Tibial nerve (tissue), 4 donors: Measurements from ENCODE around the gene TICAM2. TPM values are rescaled to one million over a fixed set of nuclear protein-coding genes. Genes with fewer than 3 reads are reported as not detected.

Experiments used
- DNase-seq, 2 donors: peaks; one replicate each; pipeline ENCODE4 v3.0.0-alpha.2; 2019; ENCODE audit warnings: low spot score in 2 of 2
- H3K27ac ChIP-seq, 4 donors: fragments of 200-600 bp; sonication (generic) in 3 of 4; one replicate each; pipeline ENCODE4 v1.5.1; 2017 to 2019; ENCODE audit warnings: mild to moderate bottlenecking in 1 of 4
- H3K27me3 ChIP-seq, 2 donors: fragments of 200-600 bp; sonication (generic) in 1 of 2; one replicate each; pipeline versions ENCODE4 v1.5.1 to v1.6.0; 2017 to 2019
- H3K36me3 ChIP-seq, 3 donors: fragments of 200-600 bp; sonication (generic); one replicate each; pipeline ENCODE4 v1.5.1; 2018 to 2019
- H3K4me1 ChIP-seq, 4 donors: fragments of 200-600 bp; sonication (generic) in 3 of 4; one replicate each; pipeline ENCODE4 v1.5.1; 2017 to 2019
- H3K4me3 ChIP-seq, 4 donors: fragments of 200-600 bp; sonication (generic) in 3 of 4; one replicate each; pipeline ENCODE4 v1.5.1; 2017 to 2019; ENCODE audit warnings: mild to moderate bottlenecking in 1 of 4, moderate library complexity in 1 of 4
- H3K9me3 ChIP-seq, 4 donors: fragments of 200-600 bp; sonication (generic) in 3 of 4; one replicate each; pipeline ENCODE4 v1.5.1; 2017 to 2019
- CTCF ChIP-seq, 5 experiments: fragments of 200-600 bp in 3 of 5; fragments of 450-650 bp in 2 of 5; sonication (generic) in 3 of 5; IDR thresholded peaks; one replicate each; pipeline ENCODE4 v1.5.1; 2016 to 2019; ENCODE audit warnings: antibody characterized with exemption in 5 of 5, mild to moderate bottlenecking in 3 of 5, moderate library complexity in 2 of 5
- EP300 ChIP-seq, 2 donors: sonication (generic); formaldehyde crosslinking; IDR thresholded peaks; one replicate each; pipeline ENCODE4 v1.6.1; 2017; ENCODE audit warnings: antibody characterized with exemption in 2 of 2, mild to moderate bottlenecking in 1 of 2
- POLR2A ChIP-seq, 2 donors: fragments of 450-650 bp; IDR thresholded peaks; one replicate each; pipeline ENCODE4 v1.6.1; 2017; ENCODE audit warnings: antibody characterized with exemption in 2 of 2, mild to moderate bottlenecking in 2 of 2, moderate library complexity in 2 of 2
- WGBS, 2 donors: methylation state at CpG; one replicate each; pipeline ENCODE4 v1.1.5; 2018; 5-methylcytosine and 5-hydroxymethylcytosine counted together
- total RNA-seq, 4 donors: library from RNA; depleted of rRNA; stranded (reverse); fragments of >200 nt; gene quantifications; one replicate each; pipeline ENCODE4 v1.1.0, GENCODE V29; 2016

TICAM2 gene
- total RNA-seq, 4 donors from 2014 or later, result 1.0 to 2.8 (median 1.8) TPM

GRCh38 chr5:115641948-115642347 lies 39.7 kb upstream of the TICAM2 start:
- Histone ChIP-seq H3K36me3 (no peaks in the 10 kb centered on the region), H3K4me1 (peaks cover 0 to 8% (median 0%) of the 10 kb centered on the region in 4 donors), H3K9me3 (no peaks in the 10 kb centered on the region), H3K27ac (no peak overlapping the region), H3K4me3 (no peak overlapping the region), H3K27me3 (no peaks in the 10 kb centered on the region)
- 33 to 43% methylated on average over 1 of the region's 1 CpG for WGBS, 2 donors
- DNase-seq, result no peak
- TF ChIP-seq POLR2A (IDR thresholded peaks at IDR 0.05) (no peak), EP300 (IDR thresholded peaks at IDR 0.05) (no peak), CTCF (IDR thresholded peaks at IDR 0.05) (no peak)

- H3K27me3 ChIP-seq, result no peaks in the 10 kb centered on the region
- H3K27ac ChIP-seq, result no peak overlapping the region
- H3K4me3 ChIP-seq, result no peak overlapping the region
- no peaks in the 10 kb centered on the region for H3K36me3 ChIP-seq
- H3K9me3 ChIP-seq, result no peaks in the 10 kb centered on the region
- TF ChIP-seq POLR2A (IDR thresholded peaks at IDR 0.05), result no peak
- TF ChIP-seq EP300 (IDR thresholded peaks at IDR 0.05), result no peak
- no peak for TF ChIP-seq CTCF (IDR thresholded peaks at IDR 0.05)
- DNase-seq, result no peak
- WGBS, 2 donors, result 92 to 95% methylated on average over 2 of the region's 2 CpGs
- H3K4me1 ChIP-seq, result peaks cover 0 to 8% (median 0%) of the 10 kb centered on the region in 4 donors
These were observed 38.0 kb upstream of the TICAM2 start for GRCh38 chr5:115640274-115640673.

- 88 to 92% methylated on average over 1 of the region's 1 CpG for WGBS, 2 donors
- TF ChIP-seq POLR2A (IDR thresholded peaks at IDR 0.05) (no peak), EP300 (IDR thresholded peaks at IDR 0.05) (no peak), CTCF (IDR thresholded peaks at IDR 0.05) (no peak)
- Histone ChIP-seq H3K4me3 (no peak overlapping the region), H3K9me3 (no peaks in the 10 kb centered on the region), H3K36me3 (no peaks in the 10 kb centered on the region), H3K27me3 (no peaks in the 10 kb centered on the region), H3K4me1 (peaks cover 0 to 10% (median 0%) of the 10 kb centered on the region in 4 donors), H3K27ac (no peak overlapping the region)
- DNase-seq, result no peak
These were observed 37.1 kb upstream of the TICAM2 start for GRCh38 chr5:115639377-115639776.

GRCh38 chr5:115637507-115637906 lies 35.2 kb upstream of the TICAM2 start:
- H3K36me3 ChIP-seq, result no peaks in the 10 kb centered on the region
- no peaks in the 10 kb centered on the region for H3K9me3 ChIP-seq
- no peak for DNase-seq
- 70 to 81% methylated on average over 4 of the region's 4 CpGs for WGBS, 2 donors
- no peak for TF ChIP-seq POLR2A (IDR thresholded peaks at IDR 0.05)
- no peak for TF ChIP-seq EP300 (IDR thresholded peaks at IDR 0.05)
- no peak for TF ChIP-seq CTCF (IDR thresholded peaks at IDR 0.05)
- peaks cover 0 to 17% (median 0%) of the 10 kb centered on the region in 4 donors for H3K4me1 ChIP-seq
- H3K4me3 ChIP-seq, result no peak overlapping the region
- H3K27ac ChIP-seq, result no peak overlapping the region
- H3K27me3 ChIP-seq, result no peaks in the 10 kb centered on the region

GRCh38 chr5:115636008-115636407 lies 33.7 kb upstream of the TICAM2 start:
- H3K4me3 ChIP-seq, result no peak overlapping the region
- TF ChIP-seq CTCF (IDR thresholded peaks at IDR 0.05) (no peak), EP300 (IDR thresholded peaks at IDR 0.05) (no peak), POLR2A (IDR thresholded peaks at IDR 0.05) (no peak)
- no peak overlapping the region for H3K27ac ChIP-seq
- 86 to 92% methylated on average over 1 of the region's 1 CpG for WGBS, 2 donors
- H3K27me3 ChIP-seq, result no peaks in the 10 kb centered on the region
- H3K9me3 ChIP-seq, result no peaks in the 10 kb centered on the region
- H3K4me1 ChIP-seq, result peaks cover 0 to 17% (median 0%) of the 10 kb centered on the region in 4 donors
- no peaks in the 10 kb centered on the region for H3K36me3 ChIP-seq
- no peak for DNase-seq
